Ishikawa (cell line): ENCODE results near the gene CTPS2.

ENCODE experiments used
- CEBPB ChIP-seq: IDR thresholded peaks from 2 replicates; pipeline ENCODE4 v1.6.1; 2012
- CREB1 ChIP-seq: IDR thresholded peaks from 2 replicates; pipeline ENCODE4 v1.6.1; 2012; ENCODE audit warnings: low read depth
- EGR1 ChIP-seq: IDR thresholded peaks from 2 replicates; pipeline ENCODE4 v1.6.1; 2012
- EP300 ChIP-seq: IDR thresholded peaks from 2 replicates; pipeline ENCODE4 v1.6.1; 2012; ENCODE audit warnings: borderline replicate concordance
- FOXM1 ChIP-seq: IDR thresholded peaks from 2 replicates; pipeline ENCODE4 v1.6.1; 2012; ENCODE audit warnings: low read depth, borderline replicate concordance
- MAX ChIP-seq: IDR thresholded peaks from 2 replicates; pipeline ENCODE4 v1.6.1; 2012
- NFIC ChIP-seq: IDR thresholded peaks from 2 replicates; pipeline ENCODE4 v1.6.1; 2012
- RAD21 ChIP-seq: IDR thresholded peaks from 2 replicates; pipeline ENCODE4 v1.6.1; 2012; ENCODE audit warnings: low read depth
- REST ChIP-seq: IDR thresholded peaks from 2 replicates; pipeline ENCODE4 v1.6.1; 2012; ENCODE audit warnings: low read depth, mild to moderate bottlenecking
- TAF1 ChIP-seq: IDR thresholded peaks from 2 replicates; pipeline ENCODE4 v1.6.1; 2012; ENCODE audit warnings: low read depth, mild to moderate bottlenecking
- TCF12 ChIP-seq: IDR thresholded peaks from 2 replicates; pipeline ENCODE4 v1.6.1; 2012; ENCODE audit warnings: low read depth
- TEAD4 ChIP-seq: IDR thresholded peaks from 2 replicates; pipeline ENCODE4 v1.6.1; 2012
- USF1 ChIP-seq: IDR thresholded peaks from 2 replicates; pipeline ENCODE4 v1.6.1; 2012
- YY1 ChIP-seq: IDR thresholded peaks from 2 replicates; pipeline ENCODE4 v1.6.1; 2012; ENCODE audit warnings: low read depth
- ZBTB7A ChIP-seq: IDR thresholded peaks from 2 replicates; pipeline ENCODE4 v1.6.1; 2012; ENCODE audit warnings: low read depth

CTPS2 gene

GRCh38 chrX:16750136-16750535 lies 37.7 kb upstream of the CTPS2 start:
- no peak for TF ChIP-seq RAD21
- no peak for TF ChIP-seq YY1
- no peak for TF ChIP-seq ZBTB7A
- no peak for TF ChIP-seq NFIC
- TF ChIP-seq MAX: no peak
- TF ChIP-seq FOXM1: no peak
- no peak for TF ChIP-seq TCF12
- TF ChIP-seq EGR1: no peak
- no peak for TF ChIP-seq TAF1
- no peak for TF ChIP-seq TEAD4
- TF ChIP-seq CEBPB: no peak
- no peak for TF ChIP-seq USF1
- no peak for TF ChIP-seq EP300
- no peak for TF ChIP-seq REST
- TF ChIP-seq CREB1: no peak

- TF ChIP-seq REST (no peak), TAF1 (no peak), TEAD4 (no peak), MAX (no peak), CEBPB (no peak)
Observed at GRCh38 chrX:16748425-16748824, 36.0 kb upstream of the CTPS2 start.

- TF ChIP-seq EP300: no peak
- no peak for TF ChIP-seq FOXM1
- TF ChIP-seq USF1: no peak
- TF ChIP-seq TAF1: no peak
- no peak for TF ChIP-seq TCF12
Observed at GRCh38 chrX:16745659-16746058, 33.2 kb upstream of the CTPS2 start.

GRCh38 chrX:16745102-16745501 lies 32.6 kb upstream of the CTPS2 start:
- TF ChIP-seq TEAD4 (no peak), EGR1 (no peak), CREB1 (no peak), TAF1 (no peak), RAD21 (no peak), MAX (no peak), REST (no peak), USF1 (no peak), FOXM1 (no peak), YY1 (no peak), CEBPB (no peak), TCF12 (no peak), ZBTB7A (no peak), NFIC (no peak), EP300 (no peak)
